Kidney (tissue), 14 donors: ENCODE measurements around the gene TDP1. TPM values are rescaled to one million over a fixed set of nuclear protein-coding genes. Genes with fewer than 3 reads are reported as not detected.

Experiments
- DNase-seq, 5 donors: peaks; one replicate each; pipeline ENCODE4 v3.0.0-alpha.2; 2013 to 2020
- FAIRE-seq: peaks from 2 replicates; lab custom pipeline; 2012; peaks lifted over from hg19 to GRCh38; lab: Jason Lieb, UNC
- H3K27ac ChIP-seq, 2 donors: one replicate each; pipeline ENCODE4 v1.7.0; 2013; ENCODE audit warnings: low read depth in 2 of 2, low read length in 2 of 2, inconsistent platforms in 1 of 2
- H3K27me3 ChIP-seq: one replicate; pipeline ENCODE4 v1.7.1; 2013; ENCODE audit warnings: low read length, inconsistent platforms; ENCODE audit not compliant: control insufficient read depth, insufficient read depth
- H3K36me3 ChIP-seq, 3 donors: one replicate each; pipeline versions ENCODE4 v1.7.0 to v1.7.1; 2013; ENCODE audit warnings: low read length in 3 of 3, control low read depth in 1 of 3, inconsistent platforms in 1 of 3; ENCODE audit not compliant: insufficient read depth in 3 of 3, control insufficient read depth in 2 of 3
- H3K4me1 ChIP-seq, 3 donors: one replicate each; pipeline versions ENCODE4 v1.7.0 to v1.7.1; 2013; ENCODE audit warnings: low read length in 3 of 3, inconsistent platforms in 1 of 3, low read depth in 1 of 3; ENCODE audit not compliant: control insufficient read depth in 2 of 3, insufficient read depth in 2 of 3
- H3K4me3 ChIP-seq, 3 donors: one replicate each; pipeline versions ENCODE4 v1.7.0 to v1.8.1; 2013; ENCODE audit warnings: low read length in 3 of 3, control low read depth in 1 of 3, inconsistent platforms in 1 of 3
- H3K9ac ChIP-seq, 3 donors: one replicate each; pipeline versions ENCODE4 v1.7.0 to v1.7.1; 2013; ENCODE audit warnings: low read length in 3 of 3, control low read depth in 1 of 3, inconsistent platforms in 1 of 3
- H3K9me3 ChIP-seq, 3 donors: one replicate each; pipeline versions ENCODE4 v1.7.0 to v1.7.1; 2013; ENCODE audit warnings: low read length in 3 of 3, control low read depth in 1 of 3, inconsistent platforms in 1 of 3; ENCODE audit not compliant: control insufficient read depth in 2 of 3, insufficient read depth in 1 of 3
- CTCF ChIP-seq: IDR thresholded peaks from 3 replicates; pipeline ENCODE4 v1.5.1; 2012; ENCODE audit warnings: mild to moderate bottlenecking, moderate library complexity, borderline replicate concordance; ENCODE audit not compliant: insufficient read depth; ENCODE audit errors: extremely low read depth
- intact Hi-C: fragments of 100-400 bp; cut with DNase I; formaldehyde crosslinking; loops from one replicate; pipeline ENCODE4 v1.11.1; 2022
- polyA plus RNA-seq: library from polyadenylated mRNA; stranded (reverse); fragments of 350-450 nt; fragmentation: Illumina TruSeq; extraction: RNeasy Lipid Tissue Mini Kit (QIAGEN cat#74804); gene quantifications from one replicate; pipeline ENCODE4 v1.2.3, GENCODE V29; 2014; ENCODE audit warnings: low read depth, low replicate concordance; ENCODE audit not compliant: insufficient read depth
- total RNA-seq: library from RNA; stranded (reverse); fragmentation: NEBNext Ultra II Directional; extraction: Animal tissue kit (Norgen Biotek cat#: 25700); gene quantifications from one replicate; pipeline ENCODE4 v1.2.1, GENCODE V29; 2021
- donor health status: control.
- donor health status: control.
- donor health status: control.
- donor health status: control.
- donor health status: control.
- donor health status: DM: yes; HTN: yes; CAD: no.
- donor health status: Normal renal cell carcinoma (clear cell type).

Gene TDP1
- total and polyA plus RNA-seq, 2 donors from 2014 or later, result 4.8 to 15.7 TPM

GRCh38 chr14:90054803-90055202, 99.1 kb downstream of the TDP1 start:
- DNase-seq, result no peak
- intact Hi-C loops, result no loop called here
- no peak overlapping the region for H3K4me3 ChIP-seq
- H3K36me3 ChIP-seq, result no peaks in the 10 kb centered on the region
- no peaks in the 10 kb centered on the region for H3K9me3 ChIP-seq
- H3K27ac ChIP-seq, result no peak overlapping the region
- no peak for FAIRE-seq
- peaks cover 2% of the 10 kb centered on the region for H3K27me3 ChIP-seq
- H3K9ac ChIP-seq, result no peak overlapping the region
- H3K4me1 ChIP-seq, result no peaks in the 10 kb centered on the region
- TF ChIP-seq CTCF, result no peak

- DNase-seq (peak in 2 of 5 donors; percentile 22 to 26), FAIRE-seq (no peak)
- Histone ChIP-seq H3K36me3 (no peaks in the 10 kb centered on the region), H3K9ac (no peak overlapping the region), H3K27me3 (peaks cover 2% of the 10 kb centered on the region), H3K4me3 (no peak overlapping the region), H3K9me3 (no peaks in the 10 kb centered on the region), H3K4me1 (peaks cover 0 to 7% (median 0%) of the 10 kb centered on the region in 3 donors), H3K27ac (no peak overlapping the region)
- no peak for TF ChIP-seq CTCF
- intact Hi-C loops, result no loop called here
These were observed 101.1 kb downstream of the TDP1 start for GRCh38 chr14:90056826-90057225.

GRCh38 chr14:90058876-90059458, 103.2 kb downstream of the TDP1 start:
- TF ChIP-seq CTCF, result no peak
- Histone ChIP-seq H3K27ac (no peak overlapping the region), H3K4me1 (peaks cover 0 to 14% (median 5%) of the 10 kb centered on the region in 3 donors), H3K9me3 (no peaks in the 10 kb centered on the region), H3K4me3 (no peak overlapping the region), H3K27me3 (peaks cover 5% of the 10 kb centered on the region), H3K36me3 (no peaks in the 10 kb centered on the region), H3K9ac (no peak overlapping the region)
- no peak for DNase-seq
- intact Hi-C loops, result no loop called here
- no peak for FAIRE-seq
